GM19438 (cell line): ENCODE results near the gene CNKSR2.
A peak's percentile ranks its signal among the peaks of the same experiment; 100 is the strongest.

Source experiments
- ATAC-seq: cut with Tn5 transposase; IDR thresholded peaks from one replicate; pipeline ENCODE4 v1.9.1; 2021; ENCODE audit warnings: low read depth; ENCODE audit not compliant: unreplicated experiment

The CNKSR2 gene

DNA sequence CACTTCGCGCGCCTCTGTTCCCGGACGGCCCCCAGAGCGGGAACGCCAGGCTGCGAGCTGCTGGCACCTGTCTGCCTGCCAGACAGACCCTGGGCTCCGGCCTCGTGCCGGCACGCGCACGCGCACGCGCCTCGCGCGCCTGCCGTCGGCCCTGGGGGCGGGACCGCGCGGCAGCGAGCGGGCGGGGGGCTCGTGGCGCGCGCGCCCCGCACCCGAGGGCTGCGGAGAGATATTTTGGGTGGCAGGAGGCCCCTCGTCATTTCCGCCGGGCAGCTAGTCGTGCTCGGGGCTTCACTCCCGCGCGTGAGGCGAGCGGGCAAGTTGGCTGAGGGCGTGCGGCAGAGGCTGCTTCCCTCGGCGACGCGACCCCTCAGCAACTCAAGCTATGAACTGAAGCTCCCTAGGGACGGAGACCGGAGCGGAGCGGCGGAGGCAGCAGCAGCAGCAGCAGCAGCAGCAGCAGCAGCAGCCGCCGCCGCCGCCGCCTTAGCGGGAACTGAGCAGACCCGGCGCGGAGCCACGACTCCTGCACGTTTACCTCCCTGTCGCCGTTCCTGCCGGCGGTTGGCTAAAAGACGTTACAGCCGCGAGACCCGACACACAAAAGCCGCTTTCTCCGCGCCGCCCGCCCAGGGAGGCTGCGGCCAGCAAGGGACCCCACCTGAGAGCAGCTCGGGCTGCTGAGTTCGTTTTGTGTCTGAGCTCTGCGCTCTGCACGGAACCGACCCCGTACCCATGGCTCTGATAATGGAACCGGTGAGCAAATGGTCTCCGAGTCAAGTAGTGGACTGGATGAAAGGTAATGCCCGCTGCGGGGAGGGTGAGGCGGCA is at the start of gene CNKSR2:
CNKSR2 (plus strand) TSS at position 256 of the 831 bp plus-strand sequence; CDS start at position 736, 480 bp downstream.
- peak; percentile 76 for ATAC-seq

DNA sequence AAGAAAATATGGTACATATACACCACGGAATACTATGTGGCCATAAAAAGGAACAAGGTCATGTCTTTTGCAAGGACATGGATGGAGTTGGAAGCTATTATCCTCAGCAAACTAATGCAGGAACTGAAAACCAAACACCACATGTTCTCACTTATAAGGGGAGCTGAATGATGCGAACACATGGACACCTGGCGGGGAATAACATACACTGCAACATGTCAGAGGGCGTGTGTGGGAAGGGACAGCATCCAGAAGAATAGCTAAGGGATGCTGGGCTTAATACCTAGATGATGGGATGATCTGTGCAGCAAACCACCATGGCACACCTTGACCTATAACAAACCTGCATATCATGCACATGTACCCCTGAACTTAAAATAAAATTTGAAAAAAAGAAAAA is 19.5 kb upstream of the CNKSR2 start:
- ATAC-seq, result no peak

GRCh38 chrX:21355831-21356230 is 18.4 kb upstream of the CNKSR2 start:
- no peak for ATAC-seq

DNA sequence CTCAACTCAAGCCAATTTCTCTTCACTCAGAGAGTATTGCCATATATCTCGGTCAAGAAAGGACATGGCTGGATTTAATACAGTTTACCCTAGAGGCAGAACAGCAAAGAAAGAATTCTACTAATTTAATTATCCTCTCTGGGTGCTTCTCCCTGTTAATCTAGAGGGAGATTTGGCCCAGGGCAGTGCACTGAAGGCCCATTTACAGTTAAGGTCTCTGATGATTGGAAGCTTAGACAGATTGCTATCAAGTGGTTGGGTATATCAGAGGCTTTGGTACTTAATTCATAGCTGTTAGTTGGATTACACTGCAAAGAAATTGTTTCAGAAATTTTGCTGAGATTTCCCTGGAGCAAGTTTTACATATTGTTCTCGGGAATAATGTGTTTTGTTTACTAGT is 4.6 kb upstream of the CNKSR2 start:
- ATAC-seq, result no peak

DNA sequence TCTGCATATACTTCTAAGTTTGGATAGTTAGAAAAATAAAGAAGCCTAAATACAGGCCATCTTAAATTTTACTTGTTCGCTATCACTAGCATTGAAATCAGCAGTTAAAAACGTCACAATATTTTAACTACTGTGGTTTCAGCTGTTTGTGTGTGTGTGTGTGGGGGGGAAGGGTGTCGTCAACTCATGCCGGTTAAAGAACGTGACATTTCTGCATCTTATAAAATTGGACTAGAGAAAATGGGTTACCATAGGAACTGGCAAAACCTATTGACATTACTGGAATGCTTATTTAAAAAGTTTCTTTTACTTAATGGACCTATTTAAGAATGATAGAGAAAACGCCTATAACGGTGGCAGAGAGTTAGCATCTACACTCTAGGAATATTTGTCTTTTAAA is 1.2 kb upstream of the CNKSR2 start:
- ATAC-seq, result no peak

- ATAC-seq, result peak; percentile 18
Measured at GRCh38 chrX:21373637-21374162, 518 bp upstream of the CNKSR2 start.

DNA sequence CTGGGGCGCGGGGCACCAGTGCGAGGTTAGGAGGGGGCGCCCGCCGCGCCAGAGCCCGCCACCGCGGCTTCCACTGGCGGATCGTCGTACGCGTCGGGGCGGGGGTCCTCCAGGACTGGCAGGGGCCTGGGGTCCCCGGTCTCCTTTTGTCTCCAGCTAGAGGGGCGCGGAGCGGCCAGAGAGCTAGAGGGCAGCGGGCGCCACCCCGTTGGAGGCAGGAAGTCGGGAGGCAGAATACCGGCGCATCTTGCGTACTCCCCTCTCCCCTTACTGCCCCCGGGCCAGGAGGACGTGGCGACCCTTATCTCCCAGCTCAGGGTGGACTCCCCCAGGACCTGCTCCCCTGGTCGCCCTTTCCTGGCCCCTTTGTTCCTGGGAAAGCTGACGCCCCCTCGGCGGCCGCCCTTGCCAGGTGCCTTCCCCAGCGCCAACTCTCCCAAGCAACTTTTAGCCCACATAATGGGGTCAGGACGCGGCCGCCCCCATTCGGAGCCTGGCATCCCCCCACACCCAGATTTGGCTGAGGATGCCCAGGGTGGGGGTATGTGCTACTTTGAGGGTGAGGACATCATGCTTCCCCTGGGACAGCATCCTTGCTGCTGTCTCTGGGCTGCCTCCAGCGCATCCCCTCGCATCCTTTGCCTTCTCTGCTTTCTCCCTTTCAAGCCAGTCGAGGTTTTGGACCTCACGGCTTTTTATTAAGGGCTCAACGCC is 933 bp downstream of the CNKSR2 start:
- ATAC-seq, result no peak

GRCh38 chrX:21375708-21376009 is 1.4 kb downstream of the CNKSR2 start:
- ATAC-seq, result no peak

- no peak for ATAC-seq
Measured at GRCh38 chrX:21376636-21377035, 2.4 kb downstream of the CNKSR2 start.

GRCh38 chrX:21379991-21380390 is 5.8 kb downstream of the CNKSR2 start:
- no peak for ATAC-seq

DNA sequence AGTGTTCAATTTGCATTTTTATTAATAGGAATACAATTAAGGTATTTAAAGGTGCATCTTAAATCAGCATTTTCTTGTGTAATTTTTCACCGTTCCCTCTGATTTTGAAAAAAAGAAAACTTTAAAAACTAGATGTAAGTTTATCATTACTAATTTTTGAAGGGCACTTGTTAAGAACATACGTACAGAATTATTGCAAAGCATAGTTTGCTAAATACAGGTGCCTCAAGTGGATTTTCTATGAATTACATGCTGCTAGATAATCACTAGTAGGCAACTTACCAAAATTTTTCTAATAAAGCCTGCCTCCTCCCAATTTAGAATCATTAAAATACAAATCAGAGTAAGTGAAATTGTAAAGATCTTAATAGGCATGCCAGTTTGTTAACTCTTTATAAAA is 8.5 kb downstream of the CNKSR2 start:
- ATAC-seq, result no peak

DNA sequence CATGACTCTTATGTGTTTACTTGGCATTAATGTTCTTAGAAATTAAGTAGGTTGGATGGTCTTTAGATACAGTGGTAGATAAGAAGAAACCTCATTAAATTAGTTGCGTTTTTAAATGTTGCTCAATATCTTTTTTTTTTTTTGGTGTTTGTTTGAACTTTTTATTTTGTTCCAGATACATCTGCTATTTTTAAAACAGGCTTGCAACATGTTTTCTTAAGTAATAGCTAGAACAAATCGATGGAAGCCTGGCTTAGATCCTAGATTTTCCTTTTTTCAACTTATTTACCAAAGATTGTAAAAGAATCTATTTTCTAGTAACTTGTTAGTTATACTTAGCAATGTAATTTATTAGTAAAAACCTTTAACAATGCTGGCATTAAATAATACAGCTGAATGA is 9.3 kb downstream of the CNKSR2 start:
- no peak for ATAC-seq

GRCh38 chrX:21384178-21384577 is 10.0 kb downstream of the CNKSR2 start:
- no peak for ATAC-seq

- ATAC-seq, result no peak
Measured at GRCh38 chrX:21394792-21395191, 20.6 kb downstream of the CNKSR2 start.

- no peak for ATAC-seq
Measured at GRCh38 chrX:21398426-21398825, 24.2 kb downstream of the CNKSR2 start.

- ATAC-seq, result no peak
Measured at GRCh38 chrX:21400408-21401121, 26.3 kb downstream of the CNKSR2 start.

DNA sequence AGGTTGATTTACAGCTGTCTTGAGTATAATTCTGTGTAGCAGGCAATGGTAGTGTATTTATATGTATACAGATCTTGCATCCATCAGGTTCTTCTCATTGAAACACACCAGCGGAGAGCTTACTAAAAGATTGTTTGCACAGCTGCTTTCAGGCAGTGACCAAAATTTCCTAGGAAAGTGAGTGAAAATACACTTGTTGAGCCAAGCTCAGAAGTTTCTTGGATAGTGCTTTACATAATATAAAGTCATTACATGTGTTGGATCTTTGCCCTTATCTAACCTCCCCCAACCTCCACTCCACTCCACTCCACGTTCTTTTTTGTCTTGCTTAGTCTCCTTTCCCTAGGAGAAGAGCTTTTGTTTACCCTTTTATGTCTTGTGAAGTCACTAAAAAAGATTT is 34.1 kb downstream of the CNKSR2 start:
- no peak for ATAC-seq

- no peak for ATAC-seq
Measured at GRCh38 chrX:21408788-21409187, 34.6 kb downstream of the CNKSR2 start.

DNA sequence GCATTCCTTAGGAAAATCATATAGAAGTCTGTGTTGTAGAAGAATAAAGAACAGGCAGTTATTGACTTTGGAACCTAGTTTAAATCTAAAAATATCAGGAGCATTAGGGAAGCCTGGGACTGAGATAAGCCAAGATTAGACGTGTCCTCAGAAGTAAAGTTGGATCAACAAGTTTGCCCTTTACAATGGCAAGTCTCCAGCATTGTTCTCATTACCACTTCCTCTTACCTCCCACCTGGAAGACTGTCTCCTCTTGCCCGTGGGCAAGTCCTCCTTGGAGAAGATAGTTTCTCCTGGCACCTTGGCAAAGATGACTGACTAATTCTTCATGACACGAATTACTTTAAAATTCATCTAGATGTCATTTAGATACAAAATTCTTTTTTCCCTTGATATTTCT is 37.8 kb downstream of the CNKSR2 start:
- ATAC-seq, result no peak

DNA sequence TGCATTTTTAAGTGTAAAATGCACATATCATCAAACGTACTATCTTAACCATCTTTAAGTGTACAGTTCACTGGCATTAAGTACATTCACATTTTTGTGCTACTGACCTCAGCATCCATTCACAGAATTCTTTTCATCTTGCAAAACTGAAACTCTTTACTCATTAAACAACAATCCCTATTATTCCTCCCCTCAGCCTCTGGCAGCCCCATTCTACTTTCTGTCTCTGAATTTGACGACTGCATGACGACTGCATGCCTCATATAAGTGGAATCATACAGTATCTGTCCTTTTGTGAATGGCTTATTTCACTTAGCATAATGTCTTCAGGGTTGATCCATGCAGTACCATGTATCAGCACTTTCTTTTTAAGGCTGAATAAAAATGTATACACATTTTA is 38.7 kb downstream of the CNKSR2 start:
- ATAC-seq, result no peak

DNA sequence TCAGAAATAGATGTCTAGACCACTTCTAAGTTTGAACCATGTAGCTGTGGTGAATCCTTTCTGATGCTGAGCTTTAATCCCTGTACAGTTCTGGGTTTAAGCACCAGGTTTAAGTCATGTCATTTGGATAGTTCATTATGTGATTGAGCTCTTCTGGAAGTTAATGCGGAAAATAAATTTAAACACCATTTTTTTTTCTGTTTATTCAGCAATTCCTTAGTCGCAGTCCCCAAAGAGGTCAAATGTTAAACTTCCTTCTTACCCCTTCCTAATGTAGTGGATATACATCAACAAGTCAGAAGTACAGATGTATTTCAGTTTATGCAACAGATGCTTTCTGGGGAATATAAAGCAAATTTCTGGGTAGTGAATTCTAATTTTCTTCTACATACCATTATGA is 52.9 kb downstream of the CNKSR2 start:
- no peak for ATAC-seq
